Right atrium auricular region (tissue), 2 donors: ENCODE results near the gene SEC31B. TPM values are rescaled to one million over a fixed set of nuclear protein-coding genes. Genes with fewer than 3 reads are reported as not detected.

Experiments used
- DNase-seq: peaks from one replicate; pipeline ENCODE4 v3.0.0-alpha.2; 2019; ENCODE audit warnings: low spot score
- H3K27ac ChIP-seq, 2 donors: fragments of 200-600 bp; sonication (generic); 1 replicate in 1 of 2; 2 replicates in 1 of 2; pipeline ENCODE4 v1.5.1; 2016 to 2019
- H3K27me3 ChIP-seq, 2 donors: fragments of 200-600 bp; sonication (generic); one replicate each; pipeline versions ENCODE4 v1.5.1 to v1.6.0; 2017 to 2019
- H3K36me3 ChIP-seq: fragments of 200-600 bp; sonication (generic); one replicate; pipeline ENCODE4 v1.5.1; 2016
- H3K4me1 ChIP-seq, 2 donors: fragments of 200-600 bp; sonication (generic); one replicate each; pipeline versions ENCODE4 v1.5.1 to v1.6.0; 2017 to 2019
- H3K4me3 ChIP-seq, 2 donors: fragments of 200-600 bp; sonication (generic); 1 replicate in 1 of 2; 2 replicates in 1 of 2; pipeline ENCODE4 v1.5.1; 2017 to 2019; ENCODE audit warnings: mild to moderate bottlenecking in 1 of 2, moderate library complexity in 1 of 2
- H3K9me3 ChIP-seq, 2 donors: fragments of 200-600 bp; sonication (generic); one replicate each; pipeline ENCODE4 v1.5.1; 2019
- CTCF ChIP-seq, 2 donors: fragments of 200-600 bp; sonication (generic); IDR thresholded peaks; one replicate each; pipeline ENCODE4 v1.5.1; 2019; ENCODE audit warnings: antibody characterized with exemption in 2 of 2
- total RNA-seq, 2 donors: library from RNA; depleted of rRNA; stranded (reverse); fragments of >200 nt; gene quantifications; one replicate each; pipeline ENCODE4 v1.1.0, GENCODE V29; 2016

Gene SEC31B
- total RNA-seq, 2 donors from 2014 or later, result 2.0 to 4.5 TPM

- Histone ChIP-seq H3K27me3 (no peaks in the 10 kb centered on the region), H3K4me1 (no peaks in the 10 kb centered on the region), H3K4me3 (no peak within 1 kb of the TSS), H3K36me3 (no peaks in the 10 kb centered on the region), H3K27ac (no peak within 1 kb of the TSS), H3K9me3 (no peaks in the 10 kb centered on the region)
- DNase-seq, result no peak
- no peak for TF ChIP-seq CTCF (IDR thresholded peaks at IDR 0.05)
Measured at GRCh38 chr10:100462709-100463108, 57.0 kb downstream of the SEC31B start, which contains the start of gene WNT8B. TSS of gene WNT8B (plus strand) at chr10:100463009. CDS start at chr10:100463169, 160 bp downstream.

- no peaks in the 10 kb centered on the region for H3K27me3 ChIP-seq
- H3K36me3 ChIP-seq, result no peaks in the 10 kb centered on the region
- no peak for TF ChIP-seq CTCF (IDR thresholded peaks at IDR 0.05)
Measured at GRCh38 chr10:100448951-100449350, 70.7 kb downstream of the SEC31B start.

GRCh38 chr10:100447663-100448062 lies 72.0 kb downstream of the SEC31B start:
- no peaks in the 10 kb centered on the region for H3K4me1 ChIP-seq
- H3K4me3 ChIP-seq, result no peak overlapping the region
- H3K9me3 ChIP-seq, result no peaks in the 10 kb centered on the region
- DNase-seq, result no peak
- no peak overlapping the region for H3K27ac ChIP-seq
- no peak for TF ChIP-seq CTCF (IDR thresholded peaks at IDR 0.05)
- no peaks in the 10 kb centered on the region for H3K27me3 ChIP-seq
- H3K36me3 ChIP-seq, result no peaks in the 10 kb centered on the region

More at GRCh38 chr10:100448951-100449350, 70.7 kb downstream of the SEC31B start:
- H3K4me1 ChIP-seq, result no peaks in the 10 kb centered on the region
- no peak overlapping the region for H3K27ac ChIP-seq
- DNase-seq, result no peak
- no peaks in the 10 kb centered on the region for H3K9me3 ChIP-seq
- no peak overlapping the region for H3K4me3 ChIP-seq

GRCh38 chr10:100446130-100446761 lies 73.4 kb downstream of the SEC31B start:
- no peak for TF ChIP-seq CTCF (IDR thresholded peaks at IDR 0.05)
- no peak overlapping the region for H3K27ac ChIP-seq
- no peaks in the 10 kb centered on the region for H3K27me3 ChIP-seq
- H3K36me3 ChIP-seq, result no peaks in the 10 kb centered on the region
- H3K4me3 ChIP-seq, result no peak overlapping the region
- H3K4me1 ChIP-seq, result no peaks in the 10 kb centered on the region
- no peak for DNase-seq
- no peaks in the 10 kb centered on the region for H3K9me3 ChIP-seq

- TF ChIP-seq CTCF (IDR thresholded peaks at IDR 0.05), result no peak
- Histone ChIP-seq H3K27ac (no peak overlapping the region), H3K4me1 (no peaks in the 10 kb centered on the region), H3K27me3 (no peaks in the 10 kb centered on the region), H3K36me3 (no peaks in the 10 kb centered on the region), H3K9me3 (no peaks in the 10 kb centered on the region), H3K4me3 (no peak overlapping the region)
- no peak for DNase-seq
Measured at GRCh38 chr10:100442548-100442947, 77.1 kb downstream of the SEC31B start.
